ENCODE results near the gene COA1.
"Not testable (repeated sequence)": the region's sequence is repeated elsewhere in the genome, so short reads cannot be mapped to it uniquely, and the experiment has no call there.

Gene COA1

GRCh38 chr7:43628431-43628830 is 100.9 kb downstream of the COA1 start:
- no peak for DNase-seq (ENCODE audit: low read depth)

- not testable (repeated sequence) for DNase-seq (ENCODE audit: low read depth)
Measured at GRCh38 chr7:43627798-43628197, 101.5 kb downstream of the COA1 start.

- DNase-seq (ENCODE audit: low read depth), result no peak
Measured at GRCh38 chr7:43626695-43627094, 102.6 kb downstream of the COA1 start.

- DNase-seq (ENCODE audit: low read depth), result no peak
Measured at GRCh38 chr7:43625980-43626379, 103.3 kb downstream of the COA1 start.

DNA sequence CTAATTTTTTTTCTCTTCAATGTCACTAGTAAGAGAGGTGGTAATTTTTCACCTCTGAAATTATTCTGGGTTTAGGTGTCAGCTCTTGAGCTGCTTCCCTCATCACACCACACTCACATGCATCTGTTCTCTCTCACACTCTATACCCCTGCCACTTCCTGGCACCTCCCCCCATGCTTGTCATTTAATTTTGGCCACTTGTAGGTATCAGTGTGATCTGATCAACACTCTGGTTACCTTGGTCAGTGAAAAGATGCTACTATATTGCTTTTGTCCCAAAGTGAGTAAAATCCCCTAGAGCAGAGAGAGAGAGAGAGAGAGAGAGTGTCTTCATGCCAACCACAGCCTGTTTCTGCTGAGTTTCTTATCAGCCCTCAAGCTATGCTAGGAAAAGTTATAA is 103.9 kb downstream of the COA1 start:
- no peak for DNase-seq (ENCODE audit: low read depth)

DNA sequence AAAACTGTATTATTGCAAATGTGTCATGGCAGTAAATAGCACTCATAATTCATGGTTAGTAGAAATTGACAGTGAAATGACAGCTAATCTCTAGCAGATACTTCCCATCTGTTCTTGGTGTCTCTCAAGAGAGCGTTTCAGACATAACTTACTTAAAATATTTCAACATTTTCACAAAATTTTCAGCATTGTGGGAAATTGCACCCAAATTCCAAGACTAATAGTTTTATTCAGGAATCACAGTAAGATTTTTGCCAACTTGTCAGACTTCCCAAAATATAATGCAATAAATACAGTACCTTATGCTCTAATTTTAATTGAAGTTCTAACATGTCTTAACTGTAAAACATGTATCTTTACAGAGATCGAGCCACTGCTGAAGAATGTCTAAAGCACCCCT is 105.2 kb downstream of the COA1 start:
- no peak for DNase-seq (ENCODE audit: low read depth)

- DNase-seq (ENCODE audit: low read depth), result no peak
Measured at GRCh38 chr7:43621729-43622448, 107.4 kb downstream of the COA1 start.

DNA sequence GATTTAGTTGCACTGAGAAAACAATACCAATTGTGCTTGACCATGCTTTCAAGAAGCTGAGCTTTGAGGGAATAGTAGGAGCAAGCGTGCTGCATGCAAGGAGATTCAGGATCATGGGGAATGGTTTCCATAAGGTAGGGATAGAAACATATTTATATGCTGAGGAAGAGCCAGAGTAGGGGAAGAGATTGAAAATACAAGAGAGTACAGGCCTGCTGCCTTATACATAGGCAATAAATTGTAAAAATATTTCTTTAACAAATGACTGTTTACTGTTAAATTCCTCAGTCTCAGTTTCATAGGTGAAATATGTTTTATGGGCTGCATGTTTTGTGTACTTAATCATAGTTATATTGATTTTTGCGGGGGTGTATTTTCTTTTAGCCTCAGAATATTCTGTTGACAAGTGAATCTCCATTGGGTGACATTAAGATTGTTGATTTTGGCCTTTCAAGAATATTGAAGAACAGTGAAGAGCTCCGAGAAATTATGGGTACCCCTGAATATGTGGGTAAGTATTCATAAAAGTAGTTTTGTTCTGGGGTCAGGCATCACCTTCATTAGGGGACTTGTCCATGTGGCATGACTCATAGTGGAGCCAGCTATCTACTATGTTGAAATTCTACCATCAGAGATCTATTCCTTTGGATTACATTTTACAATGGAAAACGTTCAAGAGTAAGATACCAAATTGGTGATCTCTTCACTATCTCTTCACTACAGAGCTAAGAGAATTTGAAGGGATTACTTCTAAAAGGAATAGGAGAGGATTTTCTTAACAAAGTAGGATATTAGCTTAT is 109.9 kb downstream of the COA1 start:
- no peak for DNase-seq (ENCODE audit: low read depth)

- DNase-seq (ENCODE audit: low read depth), result no peak
Measured at GRCh38 chr7:43618073-43618472, 111.2 kb downstream of the COA1 start.

DNA sequence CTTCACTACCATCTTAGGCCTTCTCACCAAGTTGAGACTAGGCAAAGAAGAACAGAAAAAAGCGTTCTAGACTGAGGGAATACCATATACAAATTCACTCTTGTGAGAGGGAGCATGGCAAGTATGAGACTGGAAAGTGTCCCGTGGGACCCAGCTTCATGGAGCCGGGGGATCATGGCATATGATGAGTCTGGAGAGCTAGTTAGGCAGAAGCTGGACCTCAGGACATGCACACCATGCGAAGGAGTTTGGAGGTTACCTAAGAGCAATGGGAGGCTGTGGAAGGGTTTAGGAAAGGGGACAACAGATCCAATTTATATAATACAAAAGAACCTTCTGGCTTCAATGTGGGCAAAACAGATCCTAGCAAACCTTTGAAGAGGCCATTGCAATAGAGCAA is 112.3 kb downstream of the COA1 start:
- no peak for DNase-seq (ENCODE audit: low read depth)

- no peak for DNase-seq (ENCODE audit: low read depth)
Measured at GRCh38 chr7:43615558-43616145, 113.7 kb downstream of the COA1 start.

- DNase-seq (ENCODE audit: low read depth), result no peak
Measured at GRCh38 chr7:43612599-43613589, 116.4 kb downstream of the COA1 start.

GRCh38 chr7:43612128-43612527 is 117.2 kb downstream of the COA1 start:
- DNase-seq (ENCODE audit: low read depth), result no peak

DNA sequence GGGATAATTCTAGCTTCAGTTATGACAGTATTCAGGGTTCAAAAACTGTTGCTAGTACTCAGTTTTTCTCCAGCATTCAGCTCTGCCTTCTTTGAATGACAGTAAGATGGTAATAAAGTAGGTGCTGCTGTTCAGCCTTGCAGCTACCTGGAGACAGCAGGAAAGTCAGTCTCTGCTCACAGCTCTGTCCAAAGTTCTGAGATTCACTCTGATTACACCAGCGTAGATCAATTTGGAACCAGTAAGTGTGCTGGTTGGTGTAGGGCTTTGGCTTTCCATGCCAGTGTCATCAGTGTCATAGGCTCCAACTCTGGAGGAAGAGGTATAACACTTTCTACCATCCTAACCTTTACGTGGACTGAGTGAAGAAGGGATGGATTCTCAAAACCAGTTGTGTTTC is 120.2 kb downstream of the COA1 start:
- no peak for DNase-seq (ENCODE audit: low read depth)

GRCh38 chr7:43604251-43604650 is 125.1 kb downstream of the COA1 start:
- no peak for DNase-seq (ENCODE audit: low read depth)

DNA sequence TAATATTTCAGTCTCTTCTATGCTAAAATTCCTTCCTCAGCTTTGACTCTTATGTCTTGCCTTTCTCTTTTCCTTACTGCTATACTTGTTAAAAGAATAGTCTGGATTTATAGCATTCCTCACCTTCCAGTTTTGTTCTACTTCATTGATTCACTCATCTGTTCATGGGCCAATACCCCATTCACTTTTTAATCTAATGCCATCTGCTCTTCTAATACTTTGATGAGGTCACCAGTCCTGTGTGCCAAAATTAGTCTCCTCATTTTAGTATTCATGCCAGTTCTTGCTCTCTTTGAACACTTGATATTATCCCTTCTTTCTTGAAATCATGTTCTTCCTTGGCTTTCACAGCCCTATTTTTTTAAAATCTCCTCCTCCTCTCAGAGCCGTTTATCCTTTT is 127.1 kb downstream of the COA1 start:
- DNase-seq (ENCODE audit: low read depth), result no peak

DNA sequence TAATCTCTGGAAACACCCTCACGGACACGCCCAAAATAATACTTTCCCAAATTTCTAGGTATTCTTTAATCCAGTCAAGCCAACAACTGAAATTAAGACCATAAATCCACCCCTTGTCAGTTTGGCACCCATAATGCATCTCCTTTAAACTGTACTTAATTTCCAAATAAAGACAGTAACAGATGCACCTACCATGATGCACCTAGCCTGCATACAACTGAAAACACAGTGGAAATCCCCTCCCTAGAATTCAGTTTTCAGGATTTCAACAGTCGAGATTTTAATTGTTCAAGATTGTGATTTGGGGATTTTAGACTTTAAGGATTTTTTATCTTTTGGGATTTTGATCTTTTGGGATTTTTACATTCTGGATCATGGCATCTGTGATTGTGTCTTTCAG is 129.3 kb downstream of the COA1 start:
- no peak for DNase-seq (ENCODE audit: low read depth)

GRCh38 chr7:43596426-43596825 is 132.9 kb downstream of the COA1 start:
- DNase-seq (ENCODE audit: low read depth), result not testable (repeated sequence)

DNA sequence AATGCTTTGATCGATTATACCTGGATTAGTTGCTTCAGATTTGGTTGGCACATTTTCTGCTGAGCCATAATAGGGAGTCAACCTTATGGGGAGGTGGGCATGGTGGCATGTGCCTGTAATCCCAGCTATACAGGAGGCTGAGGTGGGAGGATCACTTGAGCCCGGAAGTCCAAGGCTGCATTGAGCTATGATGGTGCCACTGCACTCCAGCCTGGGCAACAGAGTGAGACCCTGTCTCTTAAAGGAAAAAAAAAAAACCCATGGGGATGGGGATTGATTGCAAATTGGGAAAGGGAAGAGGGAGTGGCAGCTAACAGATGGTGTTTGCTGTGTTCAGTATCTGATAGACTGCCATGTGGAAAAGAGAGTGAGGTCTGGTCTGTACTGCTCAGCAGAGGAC is 135.3 kb downstream of the COA1 start:
- DNase-seq (ENCODE audit: low read depth), result no peak

DNA sequence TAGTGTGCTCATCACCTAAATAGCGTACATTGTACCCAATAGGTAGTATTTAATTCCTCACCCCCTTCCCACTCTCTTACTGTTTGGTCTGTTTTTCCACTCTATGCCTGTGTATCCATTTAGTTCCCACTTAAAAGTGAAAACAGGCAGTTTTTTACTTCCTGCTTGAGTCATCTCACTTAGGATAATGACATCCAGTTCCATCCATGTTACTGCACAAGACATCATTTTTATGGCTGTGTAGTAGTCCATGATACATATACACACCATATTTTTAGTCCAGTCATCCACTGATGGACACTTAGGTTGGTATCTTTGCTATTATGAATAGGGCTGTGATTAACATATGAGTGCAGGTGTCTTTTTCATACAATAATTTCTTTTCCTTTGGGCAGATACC is 136.3 kb downstream of the COA1 start:
- DNase-seq (ENCODE audit: low read depth), result no peak

DNA sequence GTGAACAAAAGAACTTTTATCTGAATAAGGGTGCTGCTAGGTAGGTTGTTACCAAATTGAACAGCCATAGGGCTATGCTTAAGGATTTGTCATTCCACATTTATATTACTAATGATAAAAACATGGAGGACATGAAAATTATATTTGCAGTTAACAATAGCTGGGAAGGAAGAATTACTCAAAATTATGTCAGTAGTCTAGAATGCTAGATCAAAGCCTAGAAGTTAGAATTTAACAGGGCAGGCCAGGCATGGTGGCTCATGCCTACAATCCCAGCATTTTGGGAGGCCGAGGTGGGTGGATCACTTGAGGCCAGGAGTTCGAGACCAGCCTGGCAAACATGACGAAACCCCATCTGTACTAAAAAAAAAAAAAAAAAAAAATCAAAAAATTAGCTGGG is 137.0 kb downstream of the COA1 start:
- DNase-seq (ENCODE audit: low read depth), result no peak

DNA sequence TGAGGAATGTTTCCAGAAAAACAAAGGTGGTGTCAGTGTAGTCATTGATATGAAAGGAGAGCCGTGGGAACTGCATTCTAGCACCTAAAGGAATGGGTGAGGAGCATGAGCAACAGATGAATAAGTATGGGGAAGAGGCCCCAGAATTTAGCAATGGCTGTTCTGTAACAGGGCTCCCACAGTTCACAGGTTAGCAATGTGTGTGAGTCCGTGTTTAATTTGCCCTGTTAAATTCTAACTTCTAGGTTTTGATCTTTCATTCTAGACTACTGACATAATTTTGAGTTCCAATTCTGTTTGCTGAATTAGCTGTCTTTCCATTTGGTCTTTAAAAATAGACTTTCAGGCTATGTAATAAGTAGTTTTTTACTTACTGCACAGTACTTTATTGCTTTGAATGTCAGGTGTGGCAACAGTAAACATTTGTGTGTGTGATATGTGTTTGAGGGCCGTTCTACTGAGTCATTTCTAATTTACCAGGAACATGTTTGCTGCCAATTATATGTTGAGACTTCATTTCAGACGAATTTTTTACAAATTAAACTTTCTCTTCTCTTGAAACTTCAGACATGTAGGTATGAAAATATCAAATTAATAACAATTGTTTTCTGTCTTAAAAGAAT is 137.7 kb downstream of the COA1 start:
- no peak for DNase-seq (ENCODE audit: low read depth)

Measured in activated T-helper 1 cell treated with Interleukin-2 at 50 U/mL for 16 hours (primary cell).